ENCODE data around the gene LTBP1. TPM values are rescaled to one million over a fixed set of nuclear protein-coding genes. Genes with fewer than 3 reads are reported as not detected.

LTBP1 gene
- total and polyA plus RNA-seq, 2 experiments from 2014 or later: 15.7 to 49.8 TPM

GRCh38 chr2:33272001-33272400 lies 325.2 kb downstream of the LTBP1 start:
- no peak for ATAC-seq
- no peak overlapping the region for H3K27ac Mint-ChIP-seq
- Histone ChIP-seq H3K4me2 (no peak overlapping the region), H3K79me2 (replicated peaks; ENCODE audit: insufficient read depth) (no peaks in the 10 kb centered on the region), H3K4me1 (ENCODE audit: insufficient read depth) (no peaks in the 10 kb centered on the region), H3K27ac (ENCODE audit: low read depth) (no peak overlapping the region), H3F3A (replicated peaks; ENCODE audit: low read depth) (no peaks in the 10 kb centered on the region), H4K20me1 (replicated peaks; ENCODE audit: insufficient read depth) (no peaks in the 10 kb centered on the region), H2AFZ (no peak overlapping the region), H3K36me3 (ENCODE audit: insufficient read depth) (no peaks in the 10 kb centered on the region), H3K27me3 (ENCODE audit: insufficient read depth) (no peaks in the 10 kb centered on the region), H3K9me2 (ENCODE audit: insufficient read depth) (no peaks in the 10 kb centered on the region), H3K4me3 (no peak overlapping the region)
- TF ChIP-seq, protein P1, sequence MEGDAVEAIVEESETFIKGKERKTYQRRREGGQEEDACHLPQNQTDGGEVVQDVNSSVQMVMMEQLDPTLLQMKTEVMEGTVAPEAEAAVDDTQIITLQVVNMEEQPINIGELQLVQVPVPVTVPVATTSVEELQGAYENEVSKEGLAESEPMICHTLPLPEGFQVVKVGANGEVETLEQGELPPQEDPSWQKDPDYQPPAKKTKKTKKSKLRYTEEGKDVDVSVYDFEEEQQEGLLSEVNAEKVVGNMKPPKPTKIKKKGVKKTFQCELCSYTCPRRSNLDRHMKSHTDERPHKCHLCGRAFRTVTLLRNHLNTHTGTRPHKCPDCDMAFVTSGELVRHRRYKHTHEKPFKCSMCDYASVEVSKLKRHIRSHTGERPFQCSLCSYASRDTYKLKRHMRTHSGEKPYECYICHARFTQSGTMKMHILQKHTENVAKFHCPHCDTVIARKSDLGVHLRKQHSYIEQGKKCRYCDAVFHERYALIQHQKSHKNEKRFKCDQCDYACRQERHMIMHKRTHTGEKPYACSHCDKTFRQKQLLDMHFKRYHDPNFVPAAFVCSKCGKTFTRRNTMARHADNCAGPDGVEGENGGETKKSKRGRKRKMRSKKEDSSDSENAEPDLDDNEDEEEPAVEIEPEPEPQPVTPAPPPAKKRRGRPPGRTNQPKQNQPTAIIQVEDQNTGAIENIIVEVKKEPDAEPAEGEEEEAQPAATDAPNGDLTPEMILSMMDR (conservative IDR thresholded peaks at IDR 0.05; ENCODE audit: low read depth in 2 of 2): no peak
- TF ChIP-seq EZH2 (IDR thresholded peaks at IDR 0.05; ENCODE audit: low read depth, unreplicated experiment): no peak
- no peak for TF ChIP-seq JUNB (IDR thresholded peaks at IDR 0.05; ENCODE audit: unreplicated experiment)
- TF ChIP-seq EZH2phosphoT487 (IDR thresholded peaks at IDR 0.05; ENCODE audit: unreplicated experiment): no peak
- no peak for TF ChIP-seq ZNF114 (CRISPR knock-in tag; IDR thresholded peaks at IDR 0.05)
- no peak for TF ChIP-seq STAT1 (IDR thresholded peaks at IDR 0.05; ENCODE audit: unreplicated experiment)
- no peak for TF ChIP-seq CREB1 (CRISPR knock-in tag; IDR thresholded peaks at IDR 0.05; ENCODE audit: low read depth)
- TF ChIP-seq, protein P2, sequence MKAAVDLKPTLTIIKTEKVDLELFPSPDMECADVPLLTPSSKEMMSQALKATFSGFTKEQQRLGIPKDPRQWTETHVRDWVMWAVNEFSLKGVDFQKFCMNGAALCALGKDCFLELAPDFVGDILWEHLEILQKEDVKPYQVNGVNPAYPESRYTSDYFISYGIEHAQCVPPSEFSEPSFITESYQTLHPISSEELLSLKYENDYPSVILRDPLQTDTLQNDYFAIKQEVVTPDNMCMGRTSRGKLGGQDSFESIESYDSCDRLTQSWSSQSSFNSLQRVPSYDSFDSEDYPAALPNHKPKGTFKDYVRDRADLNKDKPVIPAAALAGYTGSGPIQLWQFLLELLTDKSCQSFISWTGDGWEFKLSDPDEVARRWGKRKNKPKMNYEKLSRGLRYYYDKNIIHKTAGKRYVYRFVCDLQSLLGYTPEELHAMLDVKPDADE (IDR thresholded peaks at IDR 0.05): no peak
- TF ChIP-seq ZNF331 (CRISPR knock-in tag; IDR thresholded peaks at IDR 0.05; ENCODE audit: low read depth): no peak
- no peak for TF ChIP-seq REST (IDR thresholded peaks at IDR 0.05; ENCODE audit: unreplicated experiment)
- TF ChIP-seq, protein P3, sequence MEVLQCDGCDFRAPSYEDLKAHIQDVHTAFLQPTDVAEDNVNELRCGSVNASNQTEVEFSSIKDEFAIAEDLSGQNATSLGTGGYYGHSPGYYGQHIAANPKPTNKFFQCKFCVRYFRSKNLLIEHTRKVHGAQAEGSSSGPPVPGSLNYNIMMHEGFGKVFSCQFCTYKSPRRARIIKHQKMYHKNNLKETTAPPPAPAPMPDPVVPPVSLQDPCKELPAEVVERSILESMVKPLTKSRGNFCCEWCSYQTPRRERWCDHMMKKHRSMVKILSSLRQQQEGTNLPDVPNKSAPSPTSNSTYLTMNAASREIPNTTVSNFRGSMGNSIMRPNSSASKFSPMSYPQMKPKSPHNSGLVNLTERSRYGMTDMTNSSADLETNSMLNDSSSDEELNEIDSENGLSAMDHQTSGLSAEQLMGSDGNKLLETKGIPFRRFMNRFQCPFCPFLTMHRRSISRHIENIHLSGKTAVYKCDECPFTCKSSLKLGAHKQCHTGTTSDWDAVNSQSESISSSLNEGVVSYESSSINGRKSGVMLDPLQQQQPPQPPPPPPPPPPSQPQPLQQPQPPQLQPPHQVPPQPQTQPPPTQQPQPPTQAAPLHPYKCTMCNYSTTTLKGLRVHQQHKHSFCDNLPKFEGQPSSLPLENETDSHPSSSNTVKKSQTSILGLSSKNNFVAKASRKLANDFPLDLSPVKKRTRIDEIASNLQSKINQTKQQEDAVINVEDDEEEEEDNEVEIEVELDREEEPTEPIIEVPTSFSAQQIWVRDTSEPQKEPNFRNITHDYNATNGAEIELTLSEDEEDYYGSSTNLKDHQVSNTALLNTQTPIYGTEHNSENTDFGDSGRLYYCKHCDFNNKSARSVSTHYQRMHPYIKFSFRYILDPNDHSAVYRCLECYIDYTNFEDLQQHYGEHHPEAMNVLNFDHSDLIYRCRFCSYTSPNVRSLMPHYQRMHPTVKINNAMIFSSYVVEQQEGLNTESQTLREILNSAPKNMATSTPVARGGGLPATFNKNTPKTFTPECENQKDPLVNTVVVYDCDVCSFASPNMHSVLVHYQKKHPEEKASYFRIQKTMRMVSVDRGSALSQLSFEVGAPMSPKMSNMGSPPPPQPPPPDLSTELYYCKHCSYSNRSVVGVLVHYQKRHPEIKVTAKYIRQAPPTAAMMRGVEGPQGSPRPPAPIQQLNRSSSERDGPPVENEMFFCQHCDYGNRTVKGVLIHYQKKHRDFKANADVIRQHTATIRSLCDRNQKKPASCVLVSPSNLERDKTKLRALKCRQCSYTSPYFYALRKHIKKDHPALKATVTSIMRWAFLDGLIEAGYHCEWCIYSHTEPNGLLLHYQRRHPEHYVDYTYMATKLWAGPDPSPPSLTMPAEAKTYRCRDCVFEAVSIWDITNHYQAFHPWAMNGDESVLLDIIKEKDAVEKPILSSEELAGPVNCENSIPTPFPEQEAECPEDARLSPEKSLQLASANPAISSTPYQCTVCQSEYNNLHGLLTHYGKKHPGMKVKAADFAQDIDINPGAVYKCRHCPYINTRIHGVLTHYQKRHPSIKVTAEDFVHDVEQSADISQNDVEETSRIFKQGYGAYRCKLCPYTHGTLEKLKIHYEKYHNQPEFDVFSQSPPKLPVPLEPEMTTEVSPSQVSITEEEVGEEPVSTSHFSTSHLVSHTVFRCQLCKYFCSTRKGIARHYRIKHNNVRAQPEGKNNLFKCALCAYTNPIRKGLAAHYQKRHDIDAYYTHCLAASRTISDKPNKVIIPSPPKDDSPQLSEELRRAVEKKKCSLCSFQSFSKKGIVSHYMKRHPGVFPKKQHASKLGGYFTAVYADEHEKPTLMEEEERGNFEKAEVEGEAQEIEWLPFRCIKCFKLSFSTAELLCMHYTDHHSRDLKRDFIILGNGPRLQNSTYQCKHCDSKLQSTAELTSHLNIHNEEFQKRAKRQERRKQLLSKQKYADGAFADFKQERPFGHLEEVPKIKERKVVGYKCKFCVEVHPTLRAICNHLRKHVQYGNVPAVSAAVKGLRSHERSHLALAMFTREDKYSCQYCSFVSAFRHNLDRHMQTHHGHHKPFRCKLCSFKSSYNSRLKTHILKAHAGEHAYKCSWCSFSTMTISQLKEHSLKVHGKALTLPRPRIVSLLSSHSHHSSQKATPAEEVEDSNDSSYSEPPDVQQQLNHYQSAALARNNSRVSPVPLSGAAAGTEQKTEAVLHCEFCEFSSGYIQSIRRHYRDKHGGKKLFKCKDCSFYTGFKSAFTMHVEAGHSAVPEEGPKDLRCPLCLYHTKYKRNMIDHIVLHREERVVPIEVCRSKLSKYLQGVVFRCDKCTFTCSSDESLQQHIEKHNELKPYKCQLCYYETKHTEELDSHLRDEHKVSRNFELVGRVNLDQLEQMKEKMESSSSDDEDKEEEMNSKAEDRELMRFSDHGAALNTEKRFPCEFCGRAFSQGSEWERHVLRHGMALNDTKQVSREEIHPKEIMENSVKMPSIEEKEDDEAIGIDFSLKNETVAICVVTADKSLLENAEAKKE (CRISPR knock-in tag; IDR thresholded peaks at IDR 0.05): no peak
- no peak for TF ChIP-seq POLR2AphosphoS5 (IDR thresholded peaks at IDR 0.05; ENCODE audit: low read depth)
- no peak for TF ChIP-seq NANOG (IDR thresholded peaks at IDR 0.05; ENCODE audit: borderline replicate concordance)
- DNase-seq (ENCODE audit: low spot score): no peak
- peaks cover 5% of the 10 kb centered on the region; the same call in 2 of the 3 replicates for H3K9me3 Mint-ChIP-seq
- H3K4me1 Mint-ChIP-seq: no peaks in the 10 kb centered on the region
- no peaks in the 10 kb centered on the region for H3K27me3 Mint-ChIP-seq (ENCODE audit: insufficient read depth, low read depth, poor library complexity)
- no peak overlapping the region for H3K4me3 Mint-ChIP-seq
- peaks cover 11% of the 10 kb centered on the region; the same call in 2 of the 3 replicates for H3K36me3 Mint-ChIP-seq (ENCODE audit: low read depth)

Measured in GM23338 (cell line).